Measurements from ENCODE around the gene GAREM2. TPM values are rescaled to one million over a fixed set of nuclear protein-coding genes. Genes with fewer than 3 reads are reported as not detected.

GAREM2 gene
- total and polyA plus RNA-seq, 2 experiments from 2014 or later: 0.84 to 1.6 TPM

DNA sequence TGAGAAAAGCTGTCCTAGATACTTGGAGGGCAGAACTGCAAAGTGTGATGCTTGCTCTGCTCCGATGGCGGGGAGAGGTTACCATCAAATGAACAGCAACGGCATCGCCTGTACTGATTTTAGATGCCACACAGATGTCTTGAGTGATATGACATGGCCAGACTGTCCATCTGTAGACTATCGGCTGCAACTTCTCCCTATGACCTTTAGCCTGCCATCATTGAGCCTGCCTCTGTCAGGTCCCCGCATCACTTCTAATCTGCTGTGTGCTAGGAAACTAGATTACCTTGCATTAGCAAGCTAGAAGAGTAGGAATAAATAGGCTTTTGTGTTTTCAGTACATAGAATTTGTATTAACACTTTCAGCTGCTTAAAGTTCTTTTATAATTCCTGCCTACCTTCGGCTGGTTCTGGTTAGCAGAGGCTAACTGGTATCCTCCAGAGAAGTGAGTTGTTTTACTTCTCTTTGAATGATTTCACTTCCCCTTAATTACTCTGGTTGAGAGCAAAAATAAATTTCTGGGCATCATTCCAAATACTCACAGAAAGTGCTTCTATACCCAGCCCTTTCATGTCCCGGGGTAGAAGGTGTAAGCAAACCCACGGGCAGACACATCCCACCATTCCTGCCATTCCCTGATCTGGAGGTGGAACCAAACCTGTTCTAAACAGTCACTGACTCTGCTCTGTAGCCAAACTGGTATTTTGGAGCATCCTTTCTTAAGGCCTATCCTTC lies 24.0 kb downstream of the GAREM2 start:
- Histone ChIP-seq H3K4me3 (no peak overlapping the region), H3K36me3 (peaks cover 42% of the 10 kb centered on the region), H3K4me1 (ENCODE audit: low read depth) (peaks cover 8% of the 10 kb centered on the region), H3K9me3 (ENCODE audit: low read depth) (no peaks in the 10 kb centered on the region), H3K27me3 (no peaks in the 10 kb centered on the region), H3K27ac (no peak overlapping the region)
- no peak for DNase-seq (ENCODE audit: low read depth in 1 of 2, low spot score in 1 of 2)
- TF ChIP-seq, protein P1, sequence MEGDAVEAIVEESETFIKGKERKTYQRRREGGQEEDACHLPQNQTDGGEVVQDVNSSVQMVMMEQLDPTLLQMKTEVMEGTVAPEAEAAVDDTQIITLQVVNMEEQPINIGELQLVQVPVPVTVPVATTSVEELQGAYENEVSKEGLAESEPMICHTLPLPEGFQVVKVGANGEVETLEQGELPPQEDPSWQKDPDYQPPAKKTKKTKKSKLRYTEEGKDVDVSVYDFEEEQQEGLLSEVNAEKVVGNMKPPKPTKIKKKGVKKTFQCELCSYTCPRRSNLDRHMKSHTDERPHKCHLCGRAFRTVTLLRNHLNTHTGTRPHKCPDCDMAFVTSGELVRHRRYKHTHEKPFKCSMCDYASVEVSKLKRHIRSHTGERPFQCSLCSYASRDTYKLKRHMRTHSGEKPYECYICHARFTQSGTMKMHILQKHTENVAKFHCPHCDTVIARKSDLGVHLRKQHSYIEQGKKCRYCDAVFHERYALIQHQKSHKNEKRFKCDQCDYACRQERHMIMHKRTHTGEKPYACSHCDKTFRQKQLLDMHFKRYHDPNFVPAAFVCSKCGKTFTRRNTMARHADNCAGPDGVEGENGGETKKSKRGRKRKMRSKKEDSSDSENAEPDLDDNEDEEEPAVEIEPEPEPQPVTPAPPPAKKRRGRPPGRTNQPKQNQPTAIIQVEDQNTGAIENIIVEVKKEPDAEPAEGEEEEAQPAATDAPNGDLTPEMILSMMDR (IDR thresholded peaks at IDR 0.05; ENCODE audit: low read depth, low read length): no peak

DNA sequence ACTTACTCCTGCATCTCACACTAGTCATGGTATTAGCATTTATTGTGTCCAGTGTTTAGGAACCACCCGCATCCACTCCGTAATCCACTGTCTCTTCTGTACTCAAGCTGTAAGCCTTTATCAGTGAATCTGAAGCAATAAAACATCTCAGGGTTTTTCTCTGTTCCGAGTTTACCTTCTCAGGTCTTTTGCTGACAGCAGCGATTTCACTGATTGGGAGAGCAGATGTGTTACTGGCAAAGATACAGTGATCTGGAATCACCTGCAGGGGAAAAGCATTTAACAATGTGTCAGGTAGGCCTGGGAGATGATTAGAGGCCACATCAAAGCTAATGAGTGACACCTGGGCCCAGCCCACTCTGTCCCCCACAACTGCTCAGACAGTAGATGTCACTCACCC lies 24.6 kb downstream of the GAREM2 start:
- Histone ChIP-seq H3K4me3 (no peak overlapping the region), H3K4me1 (ENCODE audit: low read depth) (peaks cover 8% of the 10 kb centered on the region), H3K27me3 (no peaks in the 10 kb centered on the region), H3K36me3 (peaks cover 47% of the 10 kb centered on the region), H3K9me3 (ENCODE audit: low read depth) (no peaks in the 10 kb centered on the region), H3K27ac (no peak overlapping the region)
- TF ChIP-seq, protein P1 (IDR thresholded peaks at IDR 0.05; ENCODE audit: low read depth, low read length): no peak
- no peak for DNase-seq (ENCODE audit: low read depth in 1 of 2, low spot score in 1 of 2)

DNA sequence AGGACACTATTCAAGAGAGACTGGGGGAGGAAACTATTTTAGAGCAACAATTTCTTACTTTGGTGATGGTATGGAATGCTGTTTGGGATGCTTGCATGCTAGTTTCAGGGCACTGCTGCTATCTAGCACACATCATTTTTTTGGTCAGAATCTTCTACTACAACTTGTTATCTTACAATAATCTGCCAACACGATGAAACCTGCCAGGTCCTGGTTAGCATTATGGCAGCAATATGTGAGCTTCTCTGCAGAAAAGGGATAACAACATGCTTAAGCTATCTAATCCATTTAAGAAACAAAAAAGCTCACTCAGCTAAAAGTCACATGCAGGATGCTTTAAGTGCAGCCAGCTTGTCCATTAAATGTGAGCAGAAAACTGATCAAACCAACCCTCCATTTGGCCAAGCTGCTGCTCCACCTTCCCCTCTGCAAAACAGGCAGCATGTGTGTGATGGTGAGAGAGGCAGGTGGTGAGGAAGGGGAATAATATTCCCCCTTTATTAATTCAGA lies 30.1 kb downstream of the GAREM2 start:
- Histone ChIP-seq H3K4me1 (ENCODE audit: low read depth) (no peaks in the 10 kb centered on the region), H3K4me3 (no peak overlapping the region), H3K27ac (no peak overlapping the region), H3K9me3 (ENCODE audit: low read depth) (no peaks in the 10 kb centered on the region), H3K27me3 (no peaks in the 10 kb centered on the region), H3K36me3 (peaks cover 38% of the 10 kb centered on the region)
- TF ChIP-seq, protein P1 (IDR thresholded peaks at IDR 0.05; ENCODE audit: low read depth, low read length): no peak
- DNase-seq (ENCODE audit: low read depth in 1 of 2, low spot score in 1 of 2): no peak

DNA sequence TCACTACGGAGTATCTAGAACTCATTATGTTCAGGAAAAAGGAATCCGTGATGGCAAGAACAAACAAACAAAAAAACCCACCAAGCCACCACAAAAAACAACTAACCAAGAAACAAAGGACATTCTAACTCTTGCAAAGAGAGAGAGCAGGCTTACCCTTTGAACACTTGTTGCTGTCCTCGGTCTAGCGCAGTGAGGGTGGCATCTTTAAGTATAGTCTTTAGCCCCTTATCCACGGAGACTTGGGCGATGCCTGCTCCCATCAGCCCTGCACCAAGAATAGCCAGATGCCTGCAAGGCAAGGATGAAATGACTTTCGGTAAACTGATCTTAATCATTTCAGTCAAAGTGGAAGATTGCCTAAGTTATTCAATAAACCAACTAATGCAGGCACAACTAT lies 31.0 kb downstream of the GAREM2 start:
- Histone ChIP-seq H3K9me3 (ENCODE audit: low read depth) (no peaks in the 10 kb centered on the region), H3K4me3 (no peak overlapping the region), H3K27ac (no peak overlapping the region), H3K36me3 (peaks cover 43% of the 10 kb centered on the region), H3K27me3 (no peaks in the 10 kb centered on the region), H3K4me1 (ENCODE audit: low read depth) (no peaks in the 10 kb centered on the region)
- TF ChIP-seq, protein P1 (IDR thresholded peaks at IDR 0.05; ENCODE audit: low read depth, low read length): no peak
- no peak for DNase-seq (ENCODE audit: low read depth in 1 of 2, low spot score in 1 of 2)

DNA sequence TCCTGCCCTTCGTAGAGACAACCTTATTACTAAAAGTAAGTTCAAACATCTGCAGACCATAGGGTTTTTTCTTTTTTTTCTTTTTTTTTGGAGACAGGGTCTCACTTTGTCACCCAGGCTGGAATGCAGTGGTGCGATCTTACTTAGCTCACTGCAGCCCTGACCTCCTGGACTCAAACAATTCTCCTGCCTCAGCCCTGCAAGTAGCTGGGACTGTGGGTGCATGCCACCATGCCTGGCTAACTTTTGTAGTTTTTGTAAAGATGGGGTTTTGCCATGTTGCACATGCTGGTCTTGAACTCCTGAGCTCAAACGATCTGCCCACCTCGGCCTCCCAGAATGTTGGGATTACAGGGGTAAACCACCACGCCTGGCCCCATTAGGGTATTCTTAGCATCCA lies 39.1 kb downstream of the GAREM2 start:
- TF ChIP-seq, protein P1 (IDR thresholded peaks at IDR 0.05; ENCODE audit: low read depth, low read length): no peak
- Histone ChIP-seq H3K4me1 (ENCODE audit: low read depth) (no peaks in the 10 kb centered on the region), H3K27ac (no peak overlapping the region), H3K36me3 (peaks cover 57% of the 10 kb centered on the region), H3K4me3 (no peak overlapping the region), H3K27me3 (no peaks in the 10 kb centered on the region), H3K9me3 (ENCODE audit: low read depth) (no peaks in the 10 kb centered on the region)
- no peak for DNase-seq (ENCODE audit: low read depth in 1 of 2, low spot score in 1 of 2)
